Activated T-cell treated with anti-CD3 and anti-CD28 coated beads, Interleukin-2, amount 50 U/mL, for 72 hours (primary cell): ENCODE measurements around the gene SLC25A22. TPM values are rescaled to one million over a fixed set of nuclear protein-coding genes. Genes with fewer than 3 reads are reported as not detected.

Experiments used
- ATAC-seq, 2 donors: fragments of 150-1000 bp; cut with Tn5 transposase; replicated peaks in 1 of 2; 2 replicates each; pipeline ENCODE4 v1.10.0; 2021; ENCODE audit warnings: moderate library complexity in 2 of 2, mild to moderate bottlenecking in 1 of 2
- DNase-seq, 2 donors: peaks; one replicate each; pipeline ENCODE4 v3.0.0; 2021 to 2022; ENCODE audit warnings: mixed read lengths in 1 of 2
- H3K27ac Mint-ChIP-seq: one replicate; pipeline ENCODE4 v1.8.0; 2022; ENCODE audit warnings: mild to moderate bottlenecking, moderate library complexity, mixed read lengths
- H3K27me3 Mint-ChIP-seq: one replicate; pipeline ENCODE4 v1.8.0; 2022; ENCODE audit warnings: low read depth, mixed read lengths
- H3K36me3 Mint-ChIP-seq, 2 donors: one replicate each; pipeline ENCODE4 v1.8.0; 2022; ENCODE audit warnings: mixed read lengths in 2 of 2, mild to moderate bottlenecking in 1 of 2; ENCODE audit not compliant: insufficient read depth in 2 of 2
- H3K4me1 Mint-ChIP-seq: one replicate; pipeline ENCODE4 v1.8.0; 2022; ENCODE audit warnings: low read depth, mixed read lengths
- H3K4me3 Mint-ChIP-seq, 2 donors: one replicate each; pipeline ENCODE4 v1.8.0; 2022; ENCODE audit warnings: mild to moderate bottlenecking in 2 of 2, mixed read lengths in 2 of 2, moderate library complexity in 2 of 2
- H3K9me3 Mint-ChIP-seq, 2 donors: one replicate each; pipeline ENCODE4 v1.8.0; 2022; ENCODE audit warnings: mixed read lengths in 2 of 2
- total RNA-seq, 2 donors: library from RNA; stranded (reverse); gene quantifications; one replicate each; pipeline ENCODE4 v1.2.3, GENCODE V29; 2022

The SLC25A22 gene
- total RNA-seq, 2 donors from 2014 or later: 30.8 to 40.2 TPM

DNA sequence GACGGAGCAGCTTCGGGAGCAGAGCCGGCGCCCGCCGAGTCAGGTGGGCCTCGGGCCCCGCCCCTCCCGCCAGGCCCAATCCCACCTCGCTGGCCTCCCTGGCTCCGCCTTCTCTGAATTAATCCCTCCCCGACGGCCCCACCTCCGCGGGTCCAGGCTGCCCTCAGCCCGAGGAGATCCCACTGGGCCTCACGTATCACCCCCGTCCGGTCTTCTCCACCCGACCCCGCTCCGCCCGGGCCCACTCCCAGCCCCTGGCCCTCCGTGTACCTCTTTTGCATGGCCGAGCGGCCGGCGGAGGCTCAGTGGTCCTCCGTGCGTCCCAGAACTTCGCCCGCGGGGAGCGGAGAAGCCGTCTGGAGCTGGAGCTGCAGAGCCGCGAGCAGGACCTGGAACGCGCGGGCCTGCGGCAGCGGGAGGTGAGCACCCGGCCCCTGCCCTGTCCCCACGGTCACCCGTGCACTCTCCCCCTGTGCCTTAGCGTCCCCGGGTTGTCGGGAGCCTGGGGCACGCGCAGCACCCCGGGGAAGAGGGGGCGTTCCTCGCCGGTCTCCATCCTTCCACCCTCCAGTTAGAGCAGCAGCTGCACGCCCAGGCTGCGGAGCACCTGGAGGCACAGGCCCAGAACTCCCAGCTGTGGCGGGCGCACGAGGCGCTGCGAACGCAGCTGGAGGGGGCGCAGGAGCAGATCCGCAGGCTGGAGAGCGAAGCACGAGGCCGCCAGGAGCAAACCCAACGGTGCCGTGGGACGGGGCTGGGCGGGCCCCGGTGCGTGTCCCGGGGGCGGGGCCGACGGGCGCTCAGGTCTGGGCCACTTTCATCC lies 32.4 kb upstream of the SLC25A22 start:
- Mint-ChIP-seq H3K36me3 (no peaks in the 10 kb centered on the region), H3K9me3 (no peaks in the 10 kb centered on the region), H3K27ac (no peak overlapping the region), H3K27me3 (peaks cover 36% of the 10 kb centered on the region), H3K4me1 (peaks cover 39% of the 10 kb centered on the region), H3K4me3 (peak overlapping the region; percentile 74 to 75)
- DNase-seq: peak; percentile 78 to 79
- ATAC-seq: peak; percentile 50 to 58

DNA sequence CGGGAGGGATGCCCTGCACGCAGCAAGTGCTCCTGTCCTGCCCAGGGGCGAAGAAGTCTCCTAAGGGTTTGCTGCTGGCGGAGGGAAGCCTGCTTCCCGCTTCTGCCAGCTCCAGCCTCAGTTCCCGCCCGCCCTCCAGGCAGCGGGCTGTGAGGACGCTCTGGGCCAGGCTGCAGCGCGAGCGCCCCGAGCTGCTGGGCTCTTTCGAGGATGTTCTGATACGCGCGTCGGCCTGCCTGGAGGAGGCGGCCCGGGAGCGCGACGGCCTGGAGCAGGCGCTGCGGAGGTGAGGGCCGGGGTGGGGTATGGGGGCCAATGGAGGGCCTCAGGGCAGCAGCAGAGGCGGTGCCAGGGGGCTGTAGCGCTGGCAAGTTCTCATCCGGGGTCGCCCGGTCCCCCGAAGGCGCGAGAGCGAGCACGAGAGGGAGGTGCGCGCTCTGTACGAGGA lies 31.8 kb upstream of the SLC25A22 start:
- Mint-ChIP-seq H3K27ac (no peak overlapping the region), H3K27me3 (peaks cover 36% of the 10 kb centered on the region), H3K36me3 (peaks cover 2 to 3% of the 10 kb centered on the region in 2 donors), H3K4me1 (peaks cover 39% of the 10 kb centered on the region), H3K9me3 (no peaks in the 10 kb centered on the region), H3K4me3 (peak overlapping the region; percentile 74 to 75)
- DNase-seq: no peak
- ATAC-seq: peak; percentile 4 to 5

DNA sequence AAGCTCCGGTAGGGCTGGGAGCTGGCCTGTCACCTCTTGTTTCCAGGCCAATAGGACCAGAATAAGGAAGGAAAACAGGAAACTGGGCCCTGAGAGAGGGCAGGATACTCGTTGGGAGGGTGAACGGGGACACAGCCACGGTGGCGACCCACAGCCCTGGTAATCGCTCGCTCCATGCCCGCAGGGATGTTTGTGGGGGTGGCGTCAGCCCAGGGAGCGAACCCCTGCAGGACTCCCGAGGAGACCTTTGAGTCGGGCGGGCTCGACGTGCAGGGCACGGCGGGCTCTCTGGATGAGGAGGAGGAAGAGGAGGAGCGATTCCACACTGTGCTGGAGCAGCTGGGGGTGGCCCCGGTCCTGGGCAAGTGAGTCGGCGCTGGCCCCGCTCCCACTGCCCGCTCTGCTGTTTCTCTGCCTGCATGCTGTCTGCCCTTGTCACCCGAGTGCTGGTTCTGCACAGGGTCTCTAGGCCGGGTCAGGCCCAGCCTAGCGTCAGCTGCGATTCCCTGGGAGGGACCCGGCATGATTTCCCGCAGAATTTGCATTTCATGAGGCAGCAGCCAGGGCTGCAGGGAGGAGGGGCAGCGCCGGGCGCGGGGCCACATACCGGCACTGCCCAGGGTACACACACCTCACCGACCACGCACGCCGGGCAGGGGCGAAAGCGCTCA lies 31.2 kb upstream of the SLC25A22 start:
- no peak for ATAC-seq
- peaks cover 36% of the 10 kb centered on the region for H3K27me3 Mint-ChIP-seq
- no peak for DNase-seq
- H3K4me1 Mint-ChIP-seq: peaks cover 35% of the 10 kb centered on the region
- H3K36me3 Mint-ChIP-seq: peaks cover 2 to 3% of the 10 kb centered on the region in 2 donors
- no peak overlapping the region for H3K27ac Mint-ChIP-seq
- peak overlapping the region; percentile 74 to 75 for H3K4me3 Mint-ChIP-seq
- H3K9me3 Mint-ChIP-seq: no peaks in the 10 kb centered on the region

DNA sequence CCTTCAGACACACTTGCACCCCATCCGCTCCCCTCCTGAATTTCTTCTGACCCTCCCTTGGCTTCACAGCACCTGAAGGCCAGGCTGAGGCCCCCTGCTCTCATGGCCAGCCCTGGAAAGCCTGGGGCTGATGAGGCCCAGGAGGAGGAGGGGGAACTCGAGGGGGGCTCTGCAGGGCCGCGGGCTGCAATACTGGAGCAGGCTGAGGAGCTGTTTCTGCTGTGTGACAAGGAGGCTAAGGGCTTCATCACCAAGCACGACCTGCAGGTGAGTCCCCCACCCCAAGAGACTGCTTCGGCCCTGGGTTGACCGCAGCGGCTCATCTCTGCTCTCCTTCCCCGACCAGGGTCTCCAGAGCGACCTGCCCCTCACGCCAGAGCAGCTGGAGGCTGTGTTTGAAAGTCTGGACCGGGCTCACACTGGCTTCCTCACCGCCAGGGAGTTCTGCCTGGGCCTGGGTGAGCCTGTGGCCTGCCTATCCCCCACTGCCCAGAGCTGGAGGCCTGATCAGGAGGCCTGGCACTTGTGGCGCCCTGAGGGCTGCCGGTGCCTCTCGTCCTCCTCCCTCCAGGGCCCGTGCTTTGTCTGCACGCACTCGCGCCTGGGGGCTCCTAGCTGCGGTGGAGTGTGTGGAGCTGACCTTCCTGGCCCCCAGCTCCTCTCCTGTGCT lies 30.6 kb upstream of the SLC25A22 start:
- peaks cover 36% of the 10 kb centered on the region for H3K27me3 Mint-ChIP-seq
- peaks cover 29% of the 10 kb centered on the region for H3K4me1 Mint-ChIP-seq
- H3K4me3 Mint-ChIP-seq: peak overlapping the region; percentile 79 to 89
- DNase-seq (no peak), ATAC-seq (no peak)
- H3K27ac Mint-ChIP-seq: no peak overlapping the region
- no peaks in the 10 kb centered on the region for H3K9me3 Mint-ChIP-seq
- H3K36me3 Mint-ChIP-seq: peaks cover 2 to 3% of the 10 kb centered on the region in 2 donors

DNA sequence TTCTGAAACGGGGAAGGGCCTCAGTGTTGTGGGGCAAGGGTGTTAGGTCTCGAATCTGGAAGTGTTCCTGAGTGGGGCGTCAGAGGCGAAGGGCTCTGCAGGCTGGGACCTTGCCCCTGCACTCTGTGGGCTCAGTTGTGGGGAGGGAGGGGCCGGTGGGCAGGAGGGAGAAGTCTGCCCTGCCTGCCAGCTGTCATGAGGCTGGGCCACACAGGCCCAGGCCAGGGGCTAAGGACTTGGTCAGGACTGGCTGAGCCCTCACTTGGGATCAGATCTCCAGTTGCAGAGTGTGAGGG lies 29.8 kb upstream of the SLC25A22 start, which contains the start of gene CRACR2B:
Gene CRACR2B (plus strand): TSS at position 23 of the 296 bp plus-strand sequence. CDS start 689 bp downstream, outside the sequence.
- no peak for ATAC-seq
- H3K36me3 Mint-ChIP-seq: peaks cover 2 to 3% of the 10 kb centered on the region in 2 donors
- no peaks in the 10 kb centered on the region for H3K9me3 Mint-ChIP-seq
- H3K4me1 Mint-ChIP-seq: peaks cover 29% of the 10 kb centered on the region
- no peak within 1 kb of the TSS for H3K27ac Mint-ChIP-seq
- peak within 1 kb of the TSS; percentile 79 to 89 for H3K4me3 Mint-ChIP-seq
- DNase-seq: no peak
- peaks cover 36% of the 10 kb centered on the region for H3K27me3 Mint-ChIP-seq

DNA sequence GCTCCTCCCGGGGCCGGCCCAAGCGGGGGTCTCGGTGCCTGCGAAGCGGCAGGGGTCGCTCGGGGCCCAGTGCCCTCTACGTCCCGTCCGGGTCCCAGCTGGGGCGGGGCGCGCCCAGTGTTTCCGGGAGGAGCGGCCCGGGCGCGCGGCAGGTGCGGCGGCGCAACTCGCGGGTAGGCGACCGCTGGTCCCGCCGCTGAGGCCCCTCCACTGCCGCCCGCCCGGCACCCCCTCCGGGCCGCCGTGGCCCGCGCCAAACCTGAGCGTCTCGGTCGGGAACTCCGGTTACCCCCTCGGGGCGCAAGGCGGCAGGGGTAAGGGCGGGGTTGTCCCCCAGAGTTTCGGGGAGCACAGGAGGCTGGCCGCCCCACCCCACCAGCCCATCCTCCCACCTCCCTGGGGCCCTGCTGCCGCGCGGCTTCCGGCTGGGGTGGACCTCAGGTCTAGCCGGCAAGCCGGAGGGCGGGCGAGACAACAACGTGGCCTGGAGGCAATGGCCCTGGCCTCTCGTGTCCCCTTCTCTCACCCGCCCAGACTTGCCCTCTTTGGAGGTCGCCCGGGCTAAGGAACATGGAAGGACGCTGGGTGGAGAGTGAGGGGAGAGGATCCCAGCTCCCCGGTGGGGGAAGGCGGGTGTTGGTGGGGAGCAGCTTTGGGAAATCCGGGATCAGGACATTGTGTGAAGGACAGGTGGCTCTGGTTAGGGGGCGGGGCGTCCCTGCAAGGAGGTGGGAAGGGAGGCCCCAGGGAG lies 29.2 kb upstream of the SLC25A22 start:
- ATAC-seq (peak; percentile 28 to 49), DNase-seq (peak; percentile 48 to 57)
- Mint-ChIP-seq H3K4me3 (peak overlapping the region; percentile 79 to 89), H3K4me1 (peaks cover 29% of the 10 kb centered on the region), H3K27me3 (peaks cover 36% of the 10 kb centered on the region), H3K27ac (no peak overlapping the region), H3K9me3 (no peaks in the 10 kb centered on the region), H3K36me3 (peaks cover 2 to 3% of the 10 kb centered on the region in 2 donors)

DNA sequence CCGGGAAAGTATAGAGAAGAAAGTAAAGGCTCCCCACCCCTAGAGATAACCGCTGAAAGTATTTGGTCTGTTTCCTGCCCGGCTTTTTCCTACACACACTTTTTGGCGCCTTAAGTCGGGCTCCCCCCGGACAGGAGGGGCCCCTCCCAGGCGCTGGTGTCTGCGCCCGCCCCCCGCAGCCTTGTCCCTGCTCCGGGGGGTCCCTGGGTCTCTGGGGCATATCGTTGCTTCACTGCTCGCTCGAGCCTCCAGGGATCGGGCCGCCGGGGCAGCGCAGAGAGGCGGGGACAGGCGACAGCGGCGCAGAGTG lies 28.7 kb upstream of the SLC25A22 start:
- Mint-ChIP-seq H3K27me3 (peaks cover 32% of the 10 kb centered on the region), H3K9me3 (no peaks in the 10 kb centered on the region), H3K36me3 (peaks cover 2 to 3% of the 10 kb centered on the region in 2 donors), H3K4me3 (peak overlapping the region; percentile 79 to 81), H3K27ac (no peak overlapping the region), H3K4me1 (peaks cover 26% of the 10 kb centered on the region)
- ATAC-seq: peak in 1 of 2 donors; percentile 1
- no peak for DNase-seq

DNA sequence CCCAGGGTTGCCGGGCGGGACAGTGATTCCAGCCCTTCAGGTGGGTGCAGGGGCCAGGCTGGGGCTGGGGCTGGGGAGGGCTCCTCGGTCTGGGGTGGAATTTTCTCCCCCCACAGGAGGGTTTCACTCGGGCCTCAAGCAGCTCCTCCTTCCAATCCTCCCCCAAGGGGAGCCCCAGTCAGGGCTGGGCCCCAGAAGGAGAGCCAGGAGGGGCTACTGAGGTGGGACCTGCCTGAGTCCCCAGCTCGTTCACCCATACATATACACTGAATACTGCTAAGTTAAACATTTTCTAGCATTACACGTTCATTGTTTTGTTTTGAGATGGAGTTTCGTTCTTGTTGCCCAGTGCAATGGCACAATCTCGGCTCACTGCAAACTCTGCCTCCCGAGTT lies 28.1 kb upstream of the SLC25A22 start:
- Mint-ChIP-seq H3K4me3 (peak overlapping the region; percentile 79 to 81), H3K27me3 (peaks cover 27% of the 10 kb centered on the region), H3K36me3 (peaks cover 2 to 3% of the 10 kb centered on the region in 2 donors), H3K9me3 (no peaks in the 10 kb centered on the region), H3K27ac (peak overlapping the region; percentile 46), H3K4me1 (peaks cover 23% of the 10 kb centered on the region)
- ATAC-seq (no peak), DNase-seq (no peak)

DNA sequence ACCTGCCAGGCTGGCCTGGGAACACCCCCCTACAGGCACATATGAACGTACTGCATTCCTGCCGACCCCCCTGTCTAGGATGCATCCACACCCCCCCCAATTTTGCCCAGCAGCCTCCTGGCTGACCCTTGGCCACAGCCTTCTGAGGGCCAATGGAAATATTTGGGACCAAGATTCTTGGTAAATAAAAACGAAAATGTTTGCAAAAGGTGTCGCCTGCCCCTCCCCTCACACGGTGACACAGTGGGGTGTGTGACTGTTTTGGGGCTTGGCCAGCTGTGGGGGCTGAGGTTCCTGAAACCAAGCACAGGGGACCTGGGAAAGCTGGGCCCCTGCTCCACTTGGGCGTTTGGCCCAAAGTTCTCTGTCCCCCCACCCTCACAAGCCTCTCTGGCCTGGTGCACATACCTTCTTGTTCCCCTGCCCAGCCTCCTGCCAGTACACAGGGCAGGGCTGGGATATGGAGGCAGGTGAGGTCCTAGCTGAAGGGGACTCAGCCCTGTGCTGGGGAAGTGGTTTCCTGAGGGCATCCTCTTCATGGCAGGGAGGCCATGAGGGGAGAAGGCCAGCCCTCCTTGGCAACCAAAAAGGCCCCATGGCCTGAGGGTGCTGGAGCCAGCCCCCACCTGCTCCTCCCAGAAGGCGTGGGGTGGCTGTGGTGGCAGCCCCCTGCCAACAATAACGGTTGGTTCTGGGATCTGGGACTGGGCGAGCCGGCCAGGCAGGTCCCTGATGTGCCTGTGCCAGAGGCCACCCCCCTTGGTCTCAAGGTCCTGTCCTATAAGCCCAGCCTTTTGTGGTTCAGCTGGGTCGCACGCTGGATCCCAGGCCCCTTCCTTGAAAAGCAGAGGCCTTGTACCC lies 27.5 kb upstream of the SLC25A22 start:
- H3K27ac Mint-ChIP-seq: no peak overlapping the region
- H3K4me3 Mint-ChIP-seq: no peak overlapping the region
- DNase-seq (no peak), ATAC-seq (no peak)
- peaks cover 2 to 3% of the 10 kb centered on the region in 2 donors for H3K36me3 Mint-ChIP-seq
- H3K9me3 Mint-ChIP-seq: no peaks in the 10 kb centered on the region
- peaks cover 28% of the 10 kb centered on the region for H3K4me1 Mint-ChIP-seq
- H3K27me3 Mint-ChIP-seq: peaks cover 24% of the 10 kb centered on the region

DNA sequence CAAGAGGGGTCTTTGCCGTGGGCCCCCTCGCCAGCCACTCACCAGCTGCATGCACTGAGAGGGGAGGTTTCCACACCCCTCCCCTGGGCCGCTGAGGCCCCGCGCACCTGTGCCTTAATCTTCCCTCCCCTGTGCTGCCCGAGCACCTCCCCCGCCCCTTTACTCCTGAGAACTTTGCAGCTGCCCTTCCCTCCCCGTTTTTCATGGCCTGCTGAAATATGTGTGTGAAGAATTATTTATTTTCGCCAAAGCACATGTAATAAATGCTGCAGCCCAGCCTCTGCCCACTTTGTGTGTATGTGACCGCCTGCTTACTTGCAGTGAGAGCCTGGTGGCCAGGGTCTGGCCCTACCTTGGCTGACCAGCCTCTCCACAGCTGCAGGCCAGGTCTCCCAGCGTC lies 26.9 kb upstream of the SLC25A22 start:
- H3K9me3 Mint-ChIP-seq: no peaks in the 10 kb centered on the region
- no peak for ATAC-seq
- no peak overlapping the region for H3K27ac Mint-ChIP-seq
- peaks cover 2 to 3% of the 10 kb centered on the region in 2 donors for H3K36me3 Mint-ChIP-seq
- H3K4me1 Mint-ChIP-seq: peaks cover 29% of the 10 kb centered on the region
- H3K27me3 Mint-ChIP-seq: peaks cover 24% of the 10 kb centered on the region
- no peak for DNase-seq
- H3K4me3 Mint-ChIP-seq: no peak overlapping the region

DNA sequence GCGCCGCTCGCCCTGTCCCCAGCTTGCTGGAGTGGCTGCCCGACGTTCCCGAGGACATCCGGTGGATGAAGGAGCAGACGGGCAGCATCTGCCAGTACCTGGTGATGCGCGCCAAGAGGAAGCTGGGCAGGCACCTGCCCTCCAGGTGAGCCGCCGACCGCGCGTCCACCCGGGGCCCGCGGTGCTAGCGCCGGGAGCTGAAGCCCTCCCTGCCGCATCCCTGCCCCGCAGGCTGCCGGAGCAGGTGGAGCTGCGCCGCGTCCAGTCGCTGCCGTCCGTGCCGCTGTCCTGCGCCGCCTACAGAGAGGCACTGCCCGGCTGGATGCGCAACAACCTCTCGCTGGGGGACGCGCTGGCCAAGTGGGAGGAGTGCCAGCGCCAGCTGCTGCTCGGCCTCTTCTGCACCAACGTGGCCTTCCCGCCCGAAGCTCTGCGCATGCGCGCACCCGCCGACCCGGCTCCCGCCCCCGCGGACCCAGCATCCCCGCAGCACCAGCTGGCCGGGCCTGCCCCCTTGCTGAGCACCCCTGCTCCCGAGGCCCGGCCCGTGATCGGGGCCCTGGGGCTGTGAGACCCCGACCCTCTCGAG lies 26.3 kb upstream of the SLC25A22 start:
- DNase-seq (no peak), ATAC-seq (no peak)
- no peaks in the 10 kb centered on the region for H3K9me3 Mint-ChIP-seq
- peaks cover 20% of the 10 kb centered on the region for H3K27me3 Mint-ChIP-seq
- H3K4me1 Mint-ChIP-seq: peaks cover 26% of the 10 kb centered on the region
- no peak overlapping the region for H3K27ac Mint-ChIP-seq
- no peak overlapping the region for H3K4me3 Mint-ChIP-seq
- H3K36me3 Mint-ChIP-seq: peaks cover 2 to 3% of the 10 kb centered on the region in 2 donors
